Neural cell (in vitro differentiated cells): Measurements from ENCODE around the gene NPM1.
"Not testable (repeated sequence)": the region's sequence is repeated elsewhere in the genome, so short reads cannot be mapped to it uniquely, and the experiment has no call there.

Source experiments
- EZH2 ChIP-seq: fragments of 200-600, 300-800 bp; shearing (Covaris generic), sonication (generic); IDR thresholded peaks from 2 replicates; pipeline ENCODE4 v1.6.1; 2014; ENCODE audit warnings: antibody characterized with exemption, low read length, borderline replicate concordance, mild to moderate bottlenecking; ENCODE audit not compliant: insufficient read depth, poor library complexity, severe bottlenecking
- MXI1 ChIP-seq: fragments of 450-650 bp; conservative IDR thresholded peaks from 2 replicates; pipeline ENCODE4 v1.6.1; 2014; ENCODE audit warnings: antibody characterized with exemption, mild to moderate bottlenecking; ENCODE audit not compliant: poor library complexity, severe bottlenecking
- POLR2AphosphoS5 ChIP-seq: IDR thresholded peaks from 2 replicates; pipeline ENCODE4 v1.6.1; 2012
- RAD21 ChIP-seq: fragments of 450-650 bp; conservative IDR thresholded peaks from 2 replicates; pipeline ENCODE4 v1.6.1; 2014; ENCODE audit warnings: antibody characterized with exemption, mild to moderate bottlenecking, moderate library complexity
- REST ChIP-seq: IDR thresholded peaks from 2 replicates; pipeline ENCODE4 v1.6.1; 2012; ENCODE audit warnings: borderline replicate concordance
- SMC3 ChIP-seq: fragments of 450-650 bp; conservative IDR thresholded peaks from 2 replicates; pipeline ENCODE4 v1.6.1; 2014; ENCODE audit warnings: antibody characterized with exemption, mild to moderate bottlenecking, moderate library complexity; ENCODE audit not compliant: poor library complexity
- TAF1 ChIP-seq: IDR thresholded peaks from 2 replicates; pipeline ENCODE4 v1.6.1; 2012; ENCODE audit warnings: low read depth
- TF ChIP-seq, protein P1 (sequence below): fragments of 450-650 bp; IDR thresholded peaks from 2 replicates; pipeline ENCODE4 v1.5.1; 2014; ENCODE audit warnings: antibody characterized with exemption, mild to moderate bottlenecking, moderate library complexity; ENCODE audit not compliant: poor library complexity, severe bottlenecking

GRCh38 chr5:171396583-171396982 lies 8.9 kb downstream of the NPM1 start:
- TF ChIP-seq, protein P1, sequence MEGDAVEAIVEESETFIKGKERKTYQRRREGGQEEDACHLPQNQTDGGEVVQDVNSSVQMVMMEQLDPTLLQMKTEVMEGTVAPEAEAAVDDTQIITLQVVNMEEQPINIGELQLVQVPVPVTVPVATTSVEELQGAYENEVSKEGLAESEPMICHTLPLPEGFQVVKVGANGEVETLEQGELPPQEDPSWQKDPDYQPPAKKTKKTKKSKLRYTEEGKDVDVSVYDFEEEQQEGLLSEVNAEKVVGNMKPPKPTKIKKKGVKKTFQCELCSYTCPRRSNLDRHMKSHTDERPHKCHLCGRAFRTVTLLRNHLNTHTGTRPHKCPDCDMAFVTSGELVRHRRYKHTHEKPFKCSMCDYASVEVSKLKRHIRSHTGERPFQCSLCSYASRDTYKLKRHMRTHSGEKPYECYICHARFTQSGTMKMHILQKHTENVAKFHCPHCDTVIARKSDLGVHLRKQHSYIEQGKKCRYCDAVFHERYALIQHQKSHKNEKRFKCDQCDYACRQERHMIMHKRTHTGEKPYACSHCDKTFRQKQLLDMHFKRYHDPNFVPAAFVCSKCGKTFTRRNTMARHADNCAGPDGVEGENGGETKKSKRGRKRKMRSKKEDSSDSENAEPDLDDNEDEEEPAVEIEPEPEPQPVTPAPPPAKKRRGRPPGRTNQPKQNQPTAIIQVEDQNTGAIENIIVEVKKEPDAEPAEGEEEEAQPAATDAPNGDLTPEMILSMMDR: not testable (repeated sequence)
- TF ChIP-seq SMC3, REST, POLR2AphosphoS5, TAF1, RAD21, EZH2, MXI1: not testable (repeated sequence)
